Liver (tissue), 9 donors: ENCODE results near the gene FAM131B. TPM values are rescaled to one million over a fixed set of nuclear protein-coding genes. Genes with fewer than 3 reads are reported as not detected.

ENCODE experiments used
- DNase-seq: peaks from one replicate; pipeline ENCODE4 v3.0.0-alpha.2; 2017; ENCODE audit warnings: low spot score
- H3K27ac ChIP-seq, 2 donors: one replicate each; pipeline ENCODE4 v1.7.0; 2013; ENCODE audit warnings: inconsistent platforms in 2 of 2, low read length in 2 of 2, control low read depth in 1 of 2, low read depth in 1 of 2, mild to moderate bottlenecking in 1 of 2
- H3K27me3 ChIP-seq, 4 donors: one replicate each; pipeline versions ENCODE4 v1.6.1 to v1.7.0; 2013; ENCODE audit warnings: low read length in 3 of 4, inconsistent platforms in 1 of 4, mild to moderate bottlenecking in 1 of 4, moderate library complexity in 1 of 4; ENCODE audit not compliant: control insufficient read depth in 4 of 4, insufficient read depth in 4 of 4
- H3K36me3 ChIP-seq, 4 donors: one replicate each; pipeline versions ENCODE4 v1.6.1 to v1.7.0; 2013; ENCODE audit warnings: low read length in 3 of 4, mild to moderate bottlenecking in 3 of 4, low read depth in 1 of 4, moderate library complexity in 1 of 4; ENCODE audit not compliant: control insufficient read depth in 4 of 4, insufficient read depth in 3 of 4
- H3K4me1 ChIP-seq, 4 donors: one replicate each; pipeline versions ENCODE4 v1.6.1 to v1.7.0; 2013; ENCODE audit warnings: low read length in 3 of 4, mild to moderate bottlenecking in 3 of 4, moderate library complexity in 1 of 4; ENCODE audit not compliant: control insufficient read depth in 4 of 4, insufficient read depth in 4 of 4
- H3K4me3 ChIP-seq, 3 donors: one replicate each; pipeline versions ENCODE4 v1.6.1 to v1.7.0; 2013; ENCODE audit warnings: low read length in 3 of 3, control low read depth in 1 of 3, low read depth in 1 of 3, mild to moderate bottlenecking in 1 of 3
- H3K9ac ChIP-seq, 2 donors: one replicate each; pipeline ENCODE4 v1.7.0; 2013; ENCODE audit warnings: low read length in 2 of 2, mild to moderate bottlenecking in 2 of 2, moderate library complexity in 2 of 2, control low read depth in 1 of 2, low read depth in 1 of 2
- H3K9me3 ChIP-seq, 4 donors: one replicate each; pipeline versions ENCODE4 v1.6.1 to v1.7.0; 2013; ENCODE audit warnings: low read length in 3 of 4; ENCODE audit not compliant: control insufficient read depth in 4 of 4
- EGR1 ChIP-seq, 2 donors: IDR thresholded peaks; 2 replicates each; pipeline ENCODE4 v1.6.1; 2016 to 2018; ENCODE audit warnings: antibody characterized with exemption in 2 of 2, low read depth in 2 of 2
- FOXA1 ChIP-seq: IDR thresholded peaks from 2 replicates; pipeline ENCODE4 v1.6.1; 2016; ENCODE audit warnings: antibody characterized with exemption
- FOXA2 ChIP-seq: IDR thresholded peaks from 2 replicates; pipeline ENCODE4 v1.6.1; 2016; ENCODE audit warnings: antibody characterized with exemption
- GABPA ChIP-seq, 2 donors: IDR thresholded peaks in 1 of 2; conservative IDR thresholded peaks in 1 of 2; 2 replicates each; pipeline ENCODE4 v1.6.1; 2016; ENCODE audit warnings: antibody characterized with exemption in 2 of 2, mild to moderate bottlenecking in 1 of 2, moderate library complexity in 1 of 2
- HNF4A ChIP-seq, 2 donors: conservative IDR thresholded peaks; 2 replicates each; pipeline ENCODE4 v1.6.1; 2016; ENCODE audit warnings: antibody characterized with exemption in 2 of 2, mild to moderate bottlenecking in 2 of 2
- HNF4G ChIP-seq: IDR thresholded peaks from 2 replicates; pipeline ENCODE4 v1.6.1; 2016; ENCODE audit warnings: antibody characterized with exemption
- JUND ChIP-seq, 2 donors: IDR thresholded peaks; 2 replicates each; pipeline ENCODE4 v1.6.1; 2016; ENCODE audit warnings: antibody characterized with exemption in 2 of 2
- NR2F2 ChIP-seq: IDR thresholded peaks from 2 replicates; pipeline ENCODE4 v1.6.1; 2016; ENCODE audit warnings: antibody characterized with exemption
- RXRA ChIP-seq, 2 donors: IDR thresholded peaks; 2 replicates each; pipeline ENCODE4 v1.6.1; 2017 to 2018; ENCODE audit warnings: antibody characterized with exemption in 2 of 2, mild to moderate bottlenecking in 1 of 2
- SP1 ChIP-seq: IDR thresholded peaks from 2 replicates; pipeline ENCODE4 v1.6.1; 2018; ENCODE audit warnings: antibody characterized with exemption, mild to moderate bottlenecking
- YY1 ChIP-seq: IDR thresholded peaks from 2 replicates; pipeline ENCODE4 v1.6.1; 2016; ENCODE audit warnings: antibody characterized with exemption, mild to moderate bottlenecking
- WGBS: extraction: QIAGEN DNeasy Blood & Tissue Kit; methylation state at CpG from one replicate; pipeline ENCODE4 v1.1.7; 2013; 5-methylcytosine and 5-hydroxymethylcytosine counted together
- polyA plus RNA-seq, 2 donors: library from polyadenylated mRNA; stranded (reverse) in 1 of 2; unstranded in 1 of 2; fragments of 200-250 nt in 1 of 2; fragments of >200 nt in 1 of 2; fragmentation: Nextera tagmentation in 1 of 2; extraction: Ambion mirVana in 1 of 2; gene quantifications; one replicate each; pipeline versions ENCODE4 v1.2.1 to v1.2.3, GENCODE V29; 2013 to 2015
- total RNA-seq, 2 donors: library from RNA; depleted of rRNA; stranded (reverse); fragments of >200 nt; gene quantifications; one replicate each; pipeline ENCODE4 v1.2.3, GENCODE V29; 2014
- TF ChIP-seq, protein P1 (sequence below): IDR thresholded peaks from 2 replicates; pipeline ENCODE4 v1.6.1; 2016; ENCODE audit warnings: antibody characterized with exemption, mild to moderate bottlenecking
- TF ChIP-seq, protein P2 (sequence below): fragments of 150-350 bp; IDR thresholded peaks from 2 replicates; pipeline ENCODE4 v1.5.1; 2017; ENCODE audit warnings: improper control_type of control experiment, low read depth, low read length; ENCODE audit not compliant: missing input control
- TF ChIP-seq, protein P3 (sequence below): IDR thresholded peaks from 2 replicates; pipeline ENCODE4 v1.6.1; 2016; ENCODE audit warnings: antibody characterized with exemption
- TF ChIP-seq, protein P4 (sequence below): IDR thresholded peaks from 2 replicates; pipeline ENCODE4 v1.6.1; 2016; ENCODE audit warnings: antibody characterized with exemption
- TF ChIP-seq, protein P5 (sequence below): IDR thresholded peaks from 2 replicates; pipeline ENCODE4 v1.6.1; 2016; ENCODE audit warnings: antibody characterized with exemption
- donor health status: healthy.
- donor health status: healthy.
- donor health status: healthy.
- donor health status: healthy.
- donor health status: healthy.

FAM131B gene
- total and polyA plus RNA-seq, 4 donors, result 0.06 to 0.14 (median 0.08) TPM; not detected in 1

DNA sequence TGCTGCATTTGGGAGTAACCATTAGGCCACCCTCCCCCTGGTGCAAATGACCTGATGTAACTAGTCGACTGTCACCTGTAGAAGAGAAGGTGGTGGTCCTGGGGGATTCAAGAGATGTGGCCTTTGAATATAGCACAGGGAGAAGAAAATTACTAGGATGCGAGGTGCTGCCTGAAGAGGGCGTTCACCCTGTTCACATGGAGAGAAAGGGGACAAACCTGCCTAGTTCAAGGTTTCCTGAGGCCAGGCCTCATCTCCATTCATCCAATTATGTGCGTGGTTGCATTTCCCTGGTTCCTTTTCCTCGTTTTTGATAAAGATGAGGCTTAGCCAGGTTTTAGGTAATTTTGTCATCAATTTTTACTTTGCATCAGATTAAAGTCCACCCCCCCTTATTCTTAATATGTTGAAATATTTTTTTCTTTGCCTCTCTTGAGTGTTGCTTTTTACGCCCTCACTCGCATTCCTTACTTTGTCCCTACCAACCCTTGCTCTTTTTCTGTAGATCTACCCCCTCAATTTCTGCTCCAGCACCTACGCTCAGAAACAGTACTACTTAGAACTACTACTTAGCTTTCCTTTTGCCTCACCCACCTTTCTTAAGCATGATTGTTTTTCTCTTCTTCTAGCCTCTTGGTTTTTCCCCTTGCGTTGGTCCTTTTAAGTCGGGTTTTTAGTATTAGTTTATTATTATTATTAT lies 32.9 kb downstream of the FAM131B start:
- Histone ChIP-seq H3K4me1 (no peaks in the 10 kb centered on the region), H3K9me3 (no peaks in the 10 kb centered on the region), H3K27ac (no peak overlapping the region), H3K9ac (no peak overlapping the region), H3K4me3 (no peak overlapping the region), H3K27me3 (no peaks in the 10 kb centered on the region), H3K36me3 (no peaks in the 10 kb centered on the region)
- WGBS, result 85% methylated on average over 10 of the region's 10 CpGs
- DNase-seq, result no peak
- TF ChIP-seq FOXA1 (no peak), RXRA (IDR thresholded peaks at IDR 0.05) (no peak), FOXA2 (no peak), JUND (IDR thresholded peaks at IDR 0.05) (no peak), YY1 (no peak), HNF4G (no peak), EGR1 (IDR thresholded peaks at IDR 0.05; ENCODE audit: low read depth in 2 of 2) (no peak), NR2F2 (no peak), GABPA (IDR thresholded peaks at IDR 0.05 in 1 of 2, conservative IDR thresholded peaks at IDR 0.05 in 1 of 2) (no peak), HNF4A (conservative IDR thresholded peaks at IDR 0.05) (no peak), SP1 (no peak)
- TF ChIP-seq, protein P1, sequence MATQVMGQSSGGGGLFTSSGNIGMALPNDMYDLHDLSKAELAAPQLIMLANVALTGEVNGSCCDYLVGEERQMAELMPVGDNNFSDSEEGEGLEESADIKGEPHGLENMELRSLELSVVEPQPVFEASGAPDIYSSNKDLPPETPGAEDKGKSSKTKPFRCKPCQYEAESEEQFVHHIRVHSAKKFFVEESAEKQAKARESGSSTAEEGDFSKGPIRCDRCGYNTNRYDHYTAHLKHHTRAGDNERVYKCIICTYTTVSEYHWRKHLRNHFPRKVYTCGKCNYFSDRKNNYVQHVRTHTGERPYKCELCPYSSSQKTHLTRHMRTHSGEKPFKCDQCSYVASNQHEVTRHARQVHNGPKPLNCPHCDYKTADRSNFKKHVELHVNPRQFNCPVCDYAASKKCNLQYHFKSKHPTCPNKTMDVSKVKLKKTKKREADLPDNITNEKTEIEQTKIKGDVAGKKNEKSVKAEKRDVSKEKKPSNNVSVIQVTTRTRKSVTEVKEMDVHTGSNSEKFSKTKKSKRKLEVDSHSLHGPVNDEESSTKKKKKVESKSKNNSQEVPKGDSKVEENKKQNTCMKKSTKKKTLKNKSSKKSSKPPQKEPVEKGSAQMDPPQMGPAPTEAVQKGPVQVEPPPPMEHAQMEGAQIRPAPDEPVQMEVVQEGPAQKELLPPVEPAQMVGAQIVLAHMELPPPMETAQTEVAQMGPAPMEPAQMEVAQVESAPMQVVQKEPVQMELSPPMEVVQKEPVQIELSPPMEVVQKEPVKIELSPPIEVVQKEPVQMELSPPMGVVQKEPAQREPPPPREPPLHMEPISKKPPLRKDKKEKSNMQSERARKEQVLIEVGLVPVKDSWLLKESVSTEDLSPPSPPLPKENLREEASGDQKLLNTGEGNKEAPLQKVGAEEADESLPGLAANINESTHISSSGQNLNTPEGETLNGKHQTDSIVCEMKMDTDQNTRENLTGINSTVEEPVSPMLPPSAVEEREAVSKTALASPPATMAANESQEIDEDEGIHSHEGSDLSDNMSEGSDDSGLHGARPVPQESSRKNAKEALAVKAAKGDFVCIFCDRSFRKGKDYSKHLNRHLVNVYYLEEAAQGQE, result no peak
- TF ChIP-seq, protein P2, sequence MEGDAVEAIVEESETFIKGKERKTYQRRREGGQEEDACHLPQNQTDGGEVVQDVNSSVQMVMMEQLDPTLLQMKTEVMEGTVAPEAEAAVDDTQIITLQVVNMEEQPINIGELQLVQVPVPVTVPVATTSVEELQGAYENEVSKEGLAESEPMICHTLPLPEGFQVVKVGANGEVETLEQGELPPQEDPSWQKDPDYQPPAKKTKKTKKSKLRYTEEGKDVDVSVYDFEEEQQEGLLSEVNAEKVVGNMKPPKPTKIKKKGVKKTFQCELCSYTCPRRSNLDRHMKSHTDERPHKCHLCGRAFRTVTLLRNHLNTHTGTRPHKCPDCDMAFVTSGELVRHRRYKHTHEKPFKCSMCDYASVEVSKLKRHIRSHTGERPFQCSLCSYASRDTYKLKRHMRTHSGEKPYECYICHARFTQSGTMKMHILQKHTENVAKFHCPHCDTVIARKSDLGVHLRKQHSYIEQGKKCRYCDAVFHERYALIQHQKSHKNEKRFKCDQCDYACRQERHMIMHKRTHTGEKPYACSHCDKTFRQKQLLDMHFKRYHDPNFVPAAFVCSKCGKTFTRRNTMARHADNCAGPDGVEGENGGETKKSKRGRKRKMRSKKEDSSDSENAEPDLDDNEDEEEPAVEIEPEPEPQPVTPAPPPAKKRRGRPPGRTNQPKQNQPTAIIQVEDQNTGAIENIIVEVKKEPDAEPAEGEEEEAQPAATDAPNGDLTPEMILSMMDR, result no peak
- TF ChIP-seq, protein P3, sequence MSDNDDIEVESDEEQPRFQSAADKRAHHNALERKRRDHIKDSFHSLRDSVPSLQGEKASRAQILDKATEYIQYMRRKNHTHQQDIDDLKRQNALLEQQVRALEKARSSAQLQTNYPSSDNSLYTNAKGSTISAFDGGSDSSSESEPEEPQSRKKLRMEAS, result no peak
- TF ChIP-seq, protein P4, sequence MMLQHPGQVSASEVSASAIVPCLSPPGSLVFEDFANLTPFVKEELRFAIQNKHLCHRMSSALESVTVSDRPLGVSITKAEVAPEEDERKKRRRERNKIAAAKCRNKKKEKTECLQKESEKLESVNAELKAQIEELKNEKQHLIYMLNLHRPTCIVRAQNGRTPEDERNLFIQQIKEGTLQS, result no peak
- TF ChIP-seq, protein P5, sequence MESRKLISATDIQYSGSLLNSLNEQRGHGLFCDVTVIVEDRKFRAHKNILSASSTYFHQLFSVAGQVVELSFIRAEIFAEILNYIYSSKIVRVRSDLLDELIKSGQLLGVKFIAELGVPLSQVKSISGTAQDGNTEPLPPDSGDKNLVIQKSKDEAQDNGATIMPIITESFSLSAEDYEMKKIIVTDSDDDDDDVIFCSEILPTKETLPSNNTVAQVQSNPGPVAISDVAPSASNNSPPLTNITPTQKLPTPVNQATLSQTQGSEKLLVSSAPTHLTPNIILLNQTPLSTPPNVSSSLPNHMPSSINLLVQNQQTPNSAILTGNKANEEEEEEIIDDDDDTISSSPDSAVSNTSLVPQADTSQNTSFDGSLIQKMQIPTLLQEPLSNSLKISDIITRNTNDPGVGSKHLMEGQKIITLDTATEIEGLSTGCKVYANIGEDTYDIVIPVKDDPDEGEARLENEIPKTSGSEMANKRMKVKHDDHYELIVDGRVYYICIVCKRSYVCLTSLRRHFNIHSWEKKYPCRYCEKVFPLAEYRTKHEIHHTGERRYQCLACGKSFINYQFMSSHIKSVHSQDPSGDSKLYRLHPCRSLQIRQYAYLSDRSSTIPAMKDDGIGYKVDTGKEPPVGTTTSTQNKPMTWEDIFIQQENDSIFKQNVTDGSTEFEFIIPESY, result no peak
